IMR-90 (cell line): ENCODE measurements around the gene SLC34A3. TPM values are rescaled to one million over a fixed set of nuclear protein-coding genes. Genes with fewer than 3 reads are reported as not detected.

ENCODE experiments used
- ATAC-seq: fragments of 200-7000 bp; cut with Tn5 transposase; 2 replicates; pipeline ENCODE4 v1.9.1; 2020; ENCODE audit warnings: low read depth, mild to moderate bottlenecking, moderate library complexity
- BruUV-seq: library from RNA; stranded (reverse); fragments of 400-500 nt; replicated peaks from 2 replicates; lab custom pipeline; 2021; lab: Mats Ljungman, UMichigan
- CTCF ChIA-PET: fragments of 300-600 bp; formaldehyde crosslinking; extraction: SDS; loops from one replicate; lab custom pipeline; 2021; ENCODE audit warnings: antibody characterized with exemption; lab: Yijun Ruan, JAX
- POLR2A ChIA-PET: fragments of 300-600 bp; sonication (Branson Sonifier 250); formaldehyde crosslinking; loops from one replicate; lab custom pipeline; 2022; ENCODE audit warnings: antibody characterized with exemption; ENCODE audit not compliant: unreplicated experiment; lab: Charles Lee
- DNase-seq: peaks from one replicate; pipeline ENCODE4 v3.0.0; 2013
- H2AFZ ChIP-seq: replicated peaks from 2 replicates; pipeline ENCODE3; 2013; ENCODE audit warnings: low read length, mild to moderate bottlenecking; ENCODE audit not compliant: poor library complexity
- H2AK5ac ChIP-seq: 2 replicates; pipeline ENCODE4 v1.6.1; 2013; ENCODE audit warnings: low read depth, low read length, inconsistent platforms
- H2AK9ac ChIP-seq: replicated peaks from 2 replicates; pipeline ENCODE3; 2013; ENCODE audit warnings: mild to moderate bottlenecking, low read depth, low read length, moderate library complexity; ENCODE audit not compliant: poor library complexity
- H2BK120ac ChIP-seq: 2 replicates; pipeline ENCODE4 v1.6.1; 2013; ENCODE audit warnings: low read depth, low read length, inconsistent platforms
- H2BK15ac ChIP-seq: 3 replicates; pipeline ENCODE4 v1.6.1; 2013; ENCODE audit warnings: low read depth, low read length, inconsistent platforms
- H2BK20ac ChIP-seq: 2 replicates; pipeline ENCODE4 v1.6.1; 2013; ENCODE audit warnings: low read depth, mild to moderate bottlenecking, inconsistent platforms, low read length, moderate library complexity
- H2BK5ac ChIP-seq: 2 replicates; pipeline ENCODE4 v1.6.1; 2013; ENCODE audit warnings: mild to moderate bottlenecking, low read depth, low read length, inconsistent platforms; ENCODE audit not compliant: poor library complexity, severe bottlenecking
- H3K14ac ChIP-seq: replicated peaks from 2 replicates; pipeline ENCODE4 v1.6.1; 2013; ENCODE audit warnings: low read depth, low read length, inconsistent platforms
- H3K18ac ChIP-seq: 2 replicates; pipeline ENCODE4 v1.6.1; 2013; ENCODE audit warnings: low read depth, low read length, control low read depth
- H3K23ac ChIP-seq: 2 replicates; pipeline ENCODE4 v1.6.1; 2013; ENCODE audit warnings: low read depth, low read length, inconsistent platforms
- H3K27ac ChIP-seq: 2 replicates; pipeline ENCODE4 v1.5.1; 2013; ENCODE audit warnings: mild to moderate bottlenecking, control low read depth, low read length; ENCODE audit not compliant: insufficient read depth
- H3K27me3 ChIP-seq: 2 replicates; pipeline ENCODE4 v1.6.1; 2013; ENCODE audit warnings: low read length; ENCODE audit not compliant: control insufficient read depth, insufficient read depth
- H3K36me3 ChIP-seq: 2 replicates; pipeline ENCODE4 v1.6.1; 2013; ENCODE audit warnings: low read length, mixed read lengths; ENCODE audit not compliant: control insufficient read depth, insufficient read depth
- H3K4ac ChIP-seq: 2 replicates; pipeline ENCODE4 v1.6.1; 2013; ENCODE audit warnings: low read depth, low read length, inconsistent platforms
- H3K4me1 ChIP-seq: 2 replicates; pipeline ENCODE4 v1.6.1; 2013; ENCODE audit warnings: low read length, mixed read lengths; ENCODE audit not compliant: control insufficient read depth, insufficient read depth
- H3K4me2 ChIP-seq: 2 replicates; pipeline ENCODE4 v1.6.1; 2013; ENCODE audit warnings: low read depth, mild to moderate bottlenecking, control low read depth, low read length, moderate library complexity
- H3K4me3 ChIP-seq: 2 replicates; pipeline ENCODE4 v1.5.1; 2013; ENCODE audit warnings: low read depth, mild to moderate bottlenecking, control low read depth, low read length, moderate library complexity; ENCODE audit not compliant: insufficient read depth
- H3K56ac ChIP-seq: 2 replicates; pipeline ENCODE4 v1.6.1; 2013; ENCODE audit warnings: low read length, inconsistent platforms; ENCODE audit not compliant: insufficient read depth; ENCODE audit errors: extremely low read depth
- H3K79me1 ChIP-seq, 2 experiments: 2 replicates each; pipeline ENCODE4 v1.6.1; 2013; ENCODE audit warnings: low read length in 2 of 2, inconsistent platforms in 1 of 2, low read depth in 1 of 2
- H3K9ac ChIP-seq: 2 replicates; pipeline ENCODE4 v1.6.1; 2013; ENCODE audit warnings: low read depth, low read length, control low read depth
- H3K9me1 ChIP-seq: 2 replicates; pipeline ENCODE4 v1.6.1; 2013; ENCODE audit warnings: low read length, inconsistent platforms; ENCODE audit not compliant: insufficient read depth
- H3K9me3 ChIP-seq: 2 replicates; pipeline ENCODE4 v1.6.1; 2013; ENCODE audit warnings: low read length; ENCODE audit not compliant: control insufficient read depth, insufficient read depth
- H4K20me1 ChIP-seq: 2 replicates; pipeline ENCODE4 v1.6.1; 2013; ENCODE audit warnings: low read length, inconsistent platforms; ENCODE audit not compliant: insufficient read depth
- H4K5ac ChIP-seq: 2 replicates; pipeline ENCODE4 v1.6.1; 2013; ENCODE audit warnings: mild to moderate bottlenecking, low read depth, low read length, control low read depth
- H4K8ac ChIP-seq, 2 experiments: 2 replicates each; pipeline ENCODE4 v1.6.1; 2013; ENCODE audit warnings: low read depth in 2 of 2, low read length in 2 of 2, control low read depth in 1 of 2, inconsistent platforms in 1 of 2
- H4K91ac ChIP-seq: 2 replicates; pipeline ENCODE4 v1.6.1; 2013; ENCODE audit warnings: low read depth, low read length, inconsistent platforms; ENCODE audit not compliant: insufficient read depth
- BHLHE40 ChIP-seq: fragments of 150-350 bp; IDR thresholded peaks from 2 replicates; pipeline ENCODE4 v1.6.1; 2016; ENCODE audit warnings: mild to moderate bottlenecking, low read depth, low read length
- CEBPB ChIP-seq: IDR thresholded peaks from 2 replicates; pipeline ENCODE4 v1.6.1; 2012; ENCODE audit warnings: low read depth, low read length, improper control_type of control experiment
- ELK1 ChIP-seq: fragments of 150-350 bp; IDR thresholded peaks from 2 replicates; pipeline ENCODE4 v1.6.1; 2016; ENCODE audit warnings: low read depth, mild to moderate bottlenecking, low read length, moderate library complexity, borderline replicate concordance
- FOS ChIP-seq: fragments of 150-350 bp; IDR thresholded peaks from 2 replicates; pipeline ENCODE4 v1.6.1; 2016; ENCODE audit warnings: low read depth, low read length
- MAFK ChIP-seq: IDR thresholded peaks from 2 replicates; pipeline ENCODE4 v1.6.1; 2012; ENCODE audit warnings: low read depth, low read length, improper control_type of control experiment
- MAZ ChIP-seq: IDR thresholded peaks from 2 replicates; pipeline ENCODE4 v1.6.1; 2012; ENCODE audit warnings: low read depth, mild to moderate bottlenecking, low read length, improper control_type of control experiment, moderate library complexity, borderline replicate concordance
- MXI1 ChIP-seq: IDR thresholded peaks from 2 replicates; pipeline ENCODE4 v1.6.1; 2012; ENCODE audit warnings: low read depth, mild to moderate bottlenecking, low read length, moderate library complexity, borderline replicate concordance
- POLR2A ChIP-seq: IDR thresholded peaks from 2 replicates; pipeline ENCODE4 v1.6.1; 2012; ENCODE audit warnings: mild to moderate bottlenecking, low read depth, low read length
- RAD21 ChIP-seq: IDR thresholded peaks from 2 replicates; pipeline ENCODE4 v1.6.1; 2012; ENCODE audit warnings: low read length, improper control_type of control experiment
- RCOR1 ChIP-seq: IDR thresholded peaks from 2 replicates; pipeline ENCODE4 v1.6.1; 2012; ENCODE audit warnings: mild to moderate bottlenecking, low read length, improper control_type of control experiment; ENCODE audit not compliant: insufficient replicate concordance
- RFX5 ChIP-seq: IDR thresholded peaks from 2 replicates; pipeline ENCODE4 v1.8.0; 2012; ENCODE audit warnings: low read depth, mild to moderate bottlenecking, low read length, moderate library complexity
- SMC3 ChIP-seq: fragments of 150-350 bp; IDR thresholded peaks from 2 replicates; pipeline ENCODE4 v1.6.1; 2016; ENCODE audit warnings: low read depth, mild to moderate bottlenecking, antibody characterized with exemption, low read length, moderate library complexity
- USF2 ChIP-seq: fragments of 150-350 bp; IDR thresholded peaks from 2 replicates; pipeline ENCODE4 v1.6.1; 2017; ENCODE audit warnings: mild to moderate bottlenecking, antibody characterized with exemption, low read length, low read depth
- WGBS, 2 experiments: methylation state at CpG; one replicate each; pipeline versions ENCODE4 v1.1.5 to v1.1.7; 2013; ENCODE audit warnings: missing lambda C conversion rate in 2 of 2; ENCODE audit not compliant: insufficient read length in 1 of 2; ENCODE audit errors: extremely low coverage in 2 of 2; 5-methylcytosine and 5-hydroxymethylcytosine counted together
- dilution Hi-C: fragments of 300-500 bp; cut with HindIII; formaldehyde crosslinking; loops from one replicate; pipeline ENCODE4 v1.14.3; 2018; ENCODE audit warnings: low sequenced_read_pairs; ENCODE audit not compliant: unreplicated experiment
- in situ Hi-C: fragments of 300-500 bp; cut with MboI; formaldehyde crosslinking; loops from 3 replicates; pipeline ENCODE4 v1.14.3; 2019; ENCODE audit warnings: low sequenced_read_pairs, inconsistent platforms, mixed read lengths
- intact Hi-C: fragments of 100-400 bp; cut with micrococcal nuclease; formaldehyde crosslinking; loops from 2 replicates; pipeline ENCODE4 v1.10.0; 2022
- polyA plus RNA-seq, 3 experiments: library from polyadenylated mRNA; depleted of rRNA; stranded (reverse); fragments of >200 nt; gene quantifications; 2 replicates each; pipeline ENCODE4 v1.2.3, GENCODE V29; 2012; ENCODE audit warnings: low replicate concordance in 1 of 3
- total RNA-seq: library from RNA; depleted of rRNA; stranded (reverse); fragments of >200 nt; gene quantifications from 2 replicates; pipeline ENCODE4 v1.2.3, GENCODE V29; 2012

SLC34A3 gene
- total and polyA plus RNA-seq, 2 of the 4 experiments (the other 2 are of a cell fraction): not detected

DNA sequence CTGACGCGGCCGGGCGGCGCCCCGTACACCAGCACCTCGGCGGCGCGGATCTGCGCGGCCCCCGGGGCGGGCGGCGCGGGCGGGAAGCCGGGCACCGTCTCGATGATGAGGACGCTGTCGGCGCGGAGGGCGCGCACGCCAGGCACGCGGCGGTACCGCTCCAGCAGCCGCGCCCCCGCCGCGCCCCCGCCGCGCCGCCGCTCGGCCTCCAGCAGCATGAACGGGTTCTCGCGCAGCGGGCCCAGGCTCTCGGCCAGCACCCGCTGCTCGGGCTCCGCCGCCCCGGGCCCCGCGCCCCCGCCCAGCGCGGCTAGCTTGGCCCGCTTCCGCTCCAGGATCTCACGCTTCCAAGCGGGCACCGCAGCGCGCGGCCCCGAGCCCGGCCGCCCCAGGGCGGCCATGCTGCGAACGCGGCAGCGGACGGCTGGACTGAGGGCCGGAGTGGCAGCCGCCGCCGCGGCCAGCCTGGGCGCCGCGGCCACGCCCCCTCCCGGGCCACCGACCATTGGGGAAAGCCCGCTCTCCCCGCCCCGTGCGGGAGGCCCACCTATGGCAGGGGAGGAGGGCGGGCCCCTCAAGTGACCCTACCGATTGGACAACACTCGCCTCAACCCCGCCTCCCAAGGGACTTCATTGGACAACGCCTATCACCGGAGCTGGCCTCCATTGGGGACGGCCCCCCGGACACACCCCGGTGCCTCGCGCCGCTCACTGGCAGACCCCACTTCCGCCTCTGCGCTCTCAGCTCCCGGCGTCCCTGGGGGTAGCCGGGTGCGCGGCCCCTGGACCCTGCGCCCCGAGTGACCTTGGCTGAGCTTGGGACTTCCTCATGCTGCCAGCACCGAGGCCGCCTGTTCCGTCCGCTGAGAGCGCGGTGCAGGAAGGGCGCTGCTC, 30.1 kb upstream of the SLC34A3 start, which contains the start of gene TPRN:
TSS of gene TPRN (minus strand) at position 431 of the 894 bp plus-strand sequence. CDS start at position 401, 30 bp downstream.
- Histone ChIP-seq H3K4me1 (peaks cover 21% of the 10 kb centered on the region), H2BK20ac (no peak within 1 kb of the TSS), H2BK5ac (peak within 1 kb of the TSS; percentile 61), H3K4me2 (peak within 1 kb of the TSS; percentile 86), H3K27ac (peak within 1 kb of the TSS; percentile 91), H2BK120ac (no peak within 1 kb of the TSS), H3K27me3 (no peaks in the 10 kb centered on the region), H3K4ac (peak within 1 kb of the TSS; percentile 97), H3K9me1 (0 out of 2 replicates have a peak, but pooled peaks cover 2% of the 10 kb centered on the region), H2AK9ac (peak within 1 kb of the TSS; percentile 94), H4K5ac (peak within 1 kb of the TSS; percentile 83), H3K9me3 (no peaks in the 10 kb centered on the region), H3K23ac (peak within 1 kb of the TSS; percentile 68), H2AFZ (peak within 1 kb of the TSS; percentile 100), H4K20me1 (peaks cover 37% of the 10 kb centered on the region), H2BK15ac (no peak within 1 kb of the TSS), H2AK5ac (peak within 1 kb of the TSS; percentile 98), H3K56ac (peak within 1 kb of the TSS; percentile 25; the same call in 1 of the 2 replicates), H3K4me3 (peak within 1 kb of the TSS; percentile 88), H3K79me1 (peaks cover 27 to 80% of the 10 kb centered on the region in 2 experiments), H3K14ac (peak within 1 kb of the TSS; percentile 93), H4K8ac (peak within 1 kb of the TSS; percentile 97 to 98), H4K91ac (peak within 1 kb of the TSS; percentile 93; the same call in 1 of the 2 replicates), H3K36me3 (no peaks in the 10 kb centered on the region), H3K18ac (no peak within 1 kb of the TSS), H3K9ac (peak within 1 kb of the TSS; percentile 93)
- peak; percentile 98 for DNase-seq
- 1% methylated on average over 36 of the region's 118 CpGs; no CpG with 5 or more reads in 1 of the 2 experiments for WGBS, 2 experiments
- intact Hi-C loops (loop anchor here (1.0 kb wide), 1 partner anchor 11 kb away; no protein-coding TSS in a partner anchor), dilution Hi-C loops (no loop called here), in situ Hi-C loops (no loop called here)
- ChIA-PET POLR2A (interaction anchor here (0.6 to 0.9 kb wide), 3 partner anchors 11 to 40 kb away, joined by 3 to 16 read pairs (median 4); partner anchors contain the start of gene SSNA1), CTCF (no interaction called here)
- BruUV-seq: no TSS peak
- ATAC-seq: peak; percentile 96
- TF ChIP-seq RAD21: no peak
- TF ChIP-seq ELK1: no peak
- TF ChIP-seq MXI1: peak; percentile 71; the same call in 1 of the 2 replicates
- no peak for TF ChIP-seq RFX5
- TF ChIP-seq BHLHE40: peak; percentile 7; the same call in 1 of the 2 replicates
- TF ChIP-seq RCOR1: no peak
- TF ChIP-seq POLR2A: peak; percentile 95
- peak; percentile 55; the same call in 1 of the 2 replicates for TF ChIP-seq MAZ
- peak; percentile 84 for TF ChIP-seq USF2
- peak; percentile 55; the same call in 1 of the 2 replicates for TF ChIP-seq FOS
- TF ChIP-seq SMC3: no peak
- TF ChIP-seq MAFK: no peak
- no peak for TF ChIP-seq CEBPB
